ENCODE measurements around the gene ALKBH5. TPM values are rescaled to one million over a fixed set of nuclear protein-coding genes. Genes with fewer than 3 reads are reported as not detected.
A peak's percentile ranks its signal among the peaks of the same experiment; 100 is the strongest.

ALKBH5 gene
- total and polyA plus RNA-seq, 2 donors = 48.5 to 58.3 TPM

DNA sequence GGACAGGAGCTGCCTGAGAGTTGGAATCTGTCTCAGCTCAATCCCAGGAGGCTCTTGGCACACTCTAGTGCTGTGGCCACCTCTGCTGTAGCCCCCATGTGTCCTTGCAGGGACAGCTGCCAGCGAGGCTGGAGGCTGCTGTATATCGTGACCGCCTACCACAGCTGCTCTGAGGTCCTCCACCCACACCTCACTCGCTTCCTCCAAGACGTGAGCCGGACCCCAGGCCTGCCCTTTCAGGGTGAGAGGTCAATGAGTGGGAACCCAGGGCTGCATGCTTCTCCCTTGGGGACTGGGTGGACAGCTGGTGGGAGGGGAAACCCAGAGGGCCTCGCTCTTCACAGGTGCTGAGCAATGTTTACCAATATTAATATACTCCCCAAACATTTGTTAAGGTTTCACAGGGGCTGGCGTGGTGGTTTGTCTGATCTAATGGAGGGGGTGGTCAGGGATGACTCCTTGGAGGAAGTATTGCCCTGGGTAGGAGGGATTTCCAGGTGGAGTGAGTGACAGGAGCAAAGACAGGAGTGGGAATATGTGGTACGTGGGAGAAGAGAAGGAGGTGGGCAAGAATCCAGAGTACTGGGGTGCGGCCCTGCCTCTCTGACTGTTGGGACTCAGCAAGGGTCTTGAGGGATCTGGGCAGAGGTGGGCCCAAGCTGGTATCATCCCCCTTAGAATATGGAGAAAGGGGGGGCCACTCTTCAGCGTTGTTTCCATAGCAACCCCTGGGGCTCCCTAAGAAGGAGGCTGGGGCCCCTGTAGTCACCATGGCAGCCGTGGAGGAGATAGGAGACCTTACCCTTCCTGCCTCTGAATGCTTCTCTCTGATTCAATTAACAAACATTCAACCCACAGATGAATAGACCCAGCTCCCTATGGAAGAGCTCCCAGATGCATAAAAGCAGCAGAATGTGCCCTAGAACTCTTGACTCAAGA lies 22.2 kb upstream of the ALKBH5 start:
- WGBS = 89% methylated on average over 12 of the region's 12 CpGs
- H3K27ac ChIP-seq (ENCODE audit: low read depth in 1 of 2, low read length in 1 of 2) = no peak overlapping the region
- H3K36me3 ChIP-seq (ENCODE audit: control insufficient read depth in 2 of 2, insufficient read depth in 2 of 2, low read length in 1 of 2) = no peaks in the 10 kb centered on the region

DNA sequence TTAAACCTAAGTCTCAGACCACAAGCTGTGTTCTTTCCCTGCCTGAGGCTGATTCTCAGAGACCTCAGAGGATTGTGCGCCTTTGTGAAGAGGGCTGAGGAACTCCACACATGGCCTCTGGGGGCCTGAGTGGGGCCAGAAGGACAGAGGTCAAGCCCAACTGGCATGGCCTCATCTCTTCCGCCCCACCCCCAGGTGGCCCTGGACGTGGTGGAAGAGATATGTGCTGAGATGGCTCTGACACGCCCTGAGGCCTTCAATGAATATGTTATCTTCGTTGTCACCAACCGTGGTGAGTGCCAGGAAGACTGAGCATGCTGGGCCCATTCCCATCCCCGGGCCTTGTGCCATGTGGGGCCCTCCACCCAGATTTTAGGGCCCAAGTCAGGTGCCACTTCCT lies 20.1 kb upstream of the ALKBH5 start:
- Histone ChIP-seq H3K4me1 (ENCODE audit: control insufficient read depth in 2 of 2, insufficient read depth in 2 of 2, low read length in 2 of 2) (peaks cover 0 to 2% of the 10 kb centered on the region in 2 donors), H3K27ac (ENCODE audit: low read depth in 1 of 2, low read length in 1 of 2) (no peak overlapping the region), H3K27me3 (ENCODE audit: control insufficient read depth in 2 of 2, insufficient read depth in 1 of 2, low read length in 1 of 2) (peaks cover 0 to 3% of the 10 kb centered on the region in 2 donors), H3K9me3 (ENCODE audit: control insufficient read depth in 2 of 2, insufficient read depth in 1 of 2, low read length in 1 of 2) (peaks cover 1 to 7% of the 10 kb centered on the region in 2 donors), H3K36me3 (ENCODE audit: control insufficient read depth in 2 of 2, insufficient read depth in 2 of 2, low read length in 1 of 2) (no peaks in the 10 kb centered on the region), H3K4me3 (ENCODE audit: low read length in 2 of 2) (no peak overlapping the region)
- WGBS = 93% methylated on average over 7 of the region's 7 CpGs
- no peak for DNase-seq (ENCODE audit: low read depth in 6 of 9, low spot score in 9 of 9)

More for the DNA sequence above, 22.2 kb upstream of the ALKBH5 start:
- peaks cover 0 to 10% of the 10 kb centered on the region in 2 donors for H3K4me1 ChIP-seq (ENCODE audit: control insufficient read depth in 2 of 2, insufficient read depth in 2 of 2, low read length in 2 of 2)
- H3K27me3 ChIP-seq (ENCODE audit: control insufficient read depth in 2 of 2, insufficient read depth in 1 of 2, low read length in 1 of 2) = peaks cover 0 to 3% of the 10 kb centered on the region in 2 donors
- no peaks in the 10 kb centered on the region for H3K9me3 ChIP-seq (ENCODE audit: control insufficient read depth in 2 of 2, insufficient read depth in 1 of 2, low read length in 1 of 2)
- H3K4me3 ChIP-seq (ENCODE audit: low read length in 2 of 2) = no peak overlapping the region
- no peak for DNase-seq (ENCODE audit: low read depth in 6 of 9, low spot score in 9 of 9)

DNA sequence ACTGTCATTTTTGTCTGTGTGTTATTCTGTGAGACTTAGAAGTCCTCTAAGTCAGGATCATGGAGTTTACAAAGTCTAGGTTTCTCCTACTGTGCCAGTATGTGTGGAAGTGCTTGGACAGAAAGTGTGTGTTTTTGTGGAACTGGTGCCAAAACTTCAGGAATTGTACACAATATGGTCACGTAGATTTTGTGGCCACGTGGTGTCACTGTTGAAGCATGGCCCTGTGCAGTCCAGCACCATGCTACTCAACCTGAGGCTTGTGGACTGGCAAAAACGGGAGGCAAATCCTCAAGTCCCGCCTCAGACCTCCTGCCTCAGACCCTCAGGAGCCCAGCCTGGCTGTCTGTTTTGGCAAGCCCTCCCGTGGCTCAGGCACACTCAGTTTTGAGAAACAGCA lies 16.7 kb upstream of the ALKBH5 start:
- H3K27ac ChIP-seq (ENCODE audit: low read depth in 1 of 2, low read length in 1 of 2) = no peak overlapping the region
- peaks cover 1 to 7% of the 10 kb centered on the region in 2 donors for H3K9me3 ChIP-seq (ENCODE audit: control insufficient read depth in 2 of 2, insufficient read depth in 1 of 2, low read length in 1 of 2)
- 96% methylated on average over 5 of the region's 5 CpGs for WGBS
- no peak for DNase-seq (ENCODE audit: low read depth in 6 of 9, low spot score in 9 of 9)
- no peaks in the 10 kb centered on the region for H3K4me1 ChIP-seq (ENCODE audit: control insufficient read depth in 2 of 2, insufficient read depth in 2 of 2, low read length in 2 of 2)
- no peaks in the 10 kb centered on the region for H3K36me3 ChIP-seq (ENCODE audit: control insufficient read depth in 2 of 2, insufficient read depth in 2 of 2, low read length in 1 of 2)
- no peak overlapping the region for H3K4me3 ChIP-seq (ENCODE audit: low read length in 2 of 2)
- H3K27me3 ChIP-seq (ENCODE audit: control insufficient read depth in 2 of 2, insufficient read depth in 1 of 2, low read length in 1 of 2) = no peaks in the 10 kb centered on the region

DNA sequence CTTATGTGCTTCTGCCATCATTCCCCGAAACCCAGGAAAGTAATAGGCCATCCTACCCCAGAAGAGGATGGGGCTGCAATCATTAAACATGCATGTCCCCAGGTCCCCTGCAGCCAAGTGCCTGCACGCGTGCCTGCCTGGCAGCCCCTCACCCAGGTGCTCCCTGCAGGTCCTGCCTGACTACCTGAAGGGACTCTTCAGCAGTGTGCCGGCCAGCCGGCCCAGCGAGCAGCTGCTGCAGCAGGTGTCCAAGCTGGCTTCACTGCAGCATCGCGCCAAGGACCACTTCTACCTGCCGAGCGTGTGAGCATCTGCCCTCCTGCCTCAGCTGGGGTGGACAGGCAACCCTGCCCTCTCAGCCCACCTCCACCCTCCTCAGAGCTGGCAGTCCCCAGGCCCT lies 16.2 kb upstream of the ALKBH5 start:
- no peak overlapping the region for H3K4me3 ChIP-seq (ENCODE audit: low read length in 2 of 2)
- 94% methylated on average over 10 of the region's 10 CpGs for WGBS

DNA sequence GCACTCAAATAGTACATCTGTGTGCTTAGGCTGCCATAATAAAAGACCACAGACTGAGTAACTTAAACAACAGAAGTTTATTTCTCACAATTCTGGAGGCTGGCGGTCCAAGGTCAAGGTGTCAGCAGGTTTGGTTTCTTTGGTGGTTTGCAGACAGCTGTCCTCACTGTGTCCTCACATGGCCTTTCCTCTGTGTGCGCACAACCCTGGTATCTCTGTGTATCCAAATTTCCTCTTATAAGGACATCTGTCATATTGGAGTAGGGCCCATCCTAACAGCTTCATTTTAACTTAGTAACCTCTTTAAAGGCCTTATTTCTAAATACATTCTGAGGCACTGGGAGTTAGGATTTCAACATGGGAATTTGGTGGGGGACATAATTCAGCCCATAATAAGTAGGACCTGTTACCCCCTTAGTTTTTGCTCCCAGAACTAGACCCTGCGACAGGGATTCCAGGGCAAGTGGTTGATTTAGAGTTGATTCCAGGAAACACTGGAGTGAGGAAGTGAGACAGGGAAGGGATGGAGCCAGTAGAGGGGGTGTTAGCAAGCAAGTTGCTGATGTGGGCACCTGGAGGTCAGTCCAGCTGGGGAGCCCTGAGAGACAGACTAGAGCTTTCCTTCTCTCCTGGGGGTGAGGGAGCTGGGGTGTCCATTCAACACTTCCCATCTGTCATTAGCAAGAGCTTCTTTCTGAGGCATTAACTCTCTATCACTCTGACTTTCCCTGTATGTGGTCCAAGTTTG lies 10.9 kb upstream of the ALKBH5 start:
- Histone ChIP-seq H3K27ac (ENCODE audit: low read depth in 1 of 2, low read length in 1 of 2) (no peak overlapping the region), H3K27me3 (ENCODE audit: control insufficient read depth in 2 of 2, insufficient read depth in 1 of 2, low read length in 1 of 2) (no peaks in the 10 kb centered on the region), H3K9me3 (ENCODE audit: control insufficient read depth in 2 of 2, insufficient read depth in 1 of 2, low read length in 1 of 2) (no peaks in the 10 kb centered on the region), H3K4me3 (ENCODE audit: low read length in 2 of 2) (no peak overlapping the region), H3K36me3 (ENCODE audit: control insufficient read depth in 2 of 2, insufficient read depth in 2 of 2, low read length in 1 of 2) (no peaks in the 10 kb centered on the region), H3K4me1 (ENCODE audit: control insufficient read depth in 2 of 2, insufficient read depth in 2 of 2, low read length in 2 of 2) (no peaks in the 10 kb centered on the region)
- DNase-seq (ENCODE audit: low read depth in 6 of 9, low spot score in 9 of 9) = no peak
- WGBS = 97% methylated on average over 3 of the region's 3 CpGs

More for the DNA sequence above, 16.2 kb upstream of the ALKBH5 start:
- Histone ChIP-seq H3K27ac (ENCODE audit: low read depth in 1 of 2, low read length in 1 of 2) (no peak overlapping the region), H3K4me1 (ENCODE audit: control insufficient read depth in 2 of 2, insufficient read depth in 2 of 2, low read length in 2 of 2) (no peaks in the 10 kb centered on the region), H3K27me3 (ENCODE audit: control insufficient read depth in 2 of 2, insufficient read depth in 1 of 2, low read length in 1 of 2) (no peaks in the 10 kb centered on the region), H3K9me3 (ENCODE audit: control insufficient read depth in 2 of 2, insufficient read depth in 1 of 2, low read length in 1 of 2) (peaks cover 1 to 7% of the 10 kb centered on the region in 2 donors), H3K36me3 (ENCODE audit: control insufficient read depth in 2 of 2, insufficient read depth in 2 of 2, low read length in 1 of 2) (no peaks in the 10 kb centered on the region)
- no peak for DNase-seq (ENCODE audit: low read depth in 6 of 9, low spot score in 9 of 9)

DNA sequence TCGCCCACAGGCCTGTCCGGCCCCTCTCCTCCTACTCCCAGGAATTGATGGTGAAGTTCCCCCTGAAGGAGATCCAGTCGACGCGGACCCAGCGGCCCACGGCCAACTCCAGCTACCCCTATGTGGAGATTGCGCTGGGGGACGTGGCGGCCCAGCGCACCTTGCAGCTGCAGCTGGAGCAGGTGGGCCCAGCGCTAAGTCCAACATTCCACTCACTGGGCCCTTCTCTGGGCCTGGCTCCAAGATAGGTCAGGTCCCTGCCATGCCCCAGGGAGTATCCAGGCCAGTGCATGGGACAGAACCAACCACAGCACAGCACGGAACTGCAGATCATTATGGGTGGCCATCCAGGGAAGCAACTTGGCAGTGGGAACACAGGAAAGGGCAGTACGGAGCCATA lies 9.9 kb upstream of the ALKBH5 start:
- Histone ChIP-seq H3K27ac (ENCODE audit: low read depth in 1 of 2, low read length in 1 of 2) (no peak overlapping the region), H3K9me3 (ENCODE audit: control insufficient read depth in 2 of 2, insufficient read depth in 1 of 2, low read length in 1 of 2) (no peaks in the 10 kb centered on the region), H3K4me3 (ENCODE audit: low read length in 2 of 2) (no peak overlapping the region), H3K36me3 (ENCODE audit: control insufficient read depth in 2 of 2, insufficient read depth in 2 of 2, low read length in 1 of 2) (no peaks in the 10 kb centered on the region), H3K4me1 (ENCODE audit: control insufficient read depth in 2 of 2, insufficient read depth in 2 of 2, low read length in 2 of 2) (no peaks in the 10 kb centered on the region), H3K27me3 (ENCODE audit: control insufficient read depth in 2 of 2, insufficient read depth in 1 of 2, low read length in 1 of 2) (no peaks in the 10 kb centered on the region)
- WGBS = 98% methylated on average over 14 of the region's 14 CpGs
- no peak for DNase-seq (ENCODE audit: low read depth in 6 of 9, low spot score in 9 of 9)

DNA sequence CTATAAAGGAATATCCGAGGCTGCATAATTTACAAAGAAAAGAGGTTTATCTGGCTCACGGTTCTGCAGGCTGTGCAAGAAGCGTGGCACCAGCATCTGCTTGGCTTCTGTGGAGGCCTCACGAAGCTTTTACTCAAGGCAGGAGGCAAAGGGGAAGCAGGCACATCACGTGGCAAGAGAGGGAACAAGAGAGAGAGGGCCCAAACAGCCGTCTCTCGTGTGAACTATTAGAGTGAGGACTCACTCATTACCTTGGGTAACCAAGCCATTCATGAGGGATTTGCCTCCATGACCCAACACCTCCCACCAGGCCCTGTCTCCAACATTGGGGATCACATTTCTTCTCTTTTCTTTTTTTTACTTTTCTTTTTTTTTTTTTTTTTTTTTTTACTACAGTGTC lies 7.5 kb upstream of the ALKBH5 start:
- H3K4me1 ChIP-seq (ENCODE audit: control insufficient read depth in 2 of 2, insufficient read depth in 2 of 2, low read length in 2 of 2) = no peaks in the 10 kb centered on the region
- H3K36me3 ChIP-seq (ENCODE audit: control insufficient read depth in 2 of 2, insufficient read depth in 2 of 2, low read length in 1 of 2) = no peaks in the 10 kb centered on the region
- H3K4me3 ChIP-seq (ENCODE audit: low read length in 2 of 2) = no peak overlapping the region
- 74% methylated on average over 7 of the region's 7 CpGs for WGBS
- H3K27me3 ChIP-seq (ENCODE audit: control insufficient read depth in 2 of 2, insufficient read depth in 1 of 2, low read length in 1 of 2) = no peaks in the 10 kb centered on the region
- peak in 1 of 9 donors; percentile 36 for DNase-seq (ENCODE audit: low read depth in 6 of 9, low spot score in 9 of 9)
- no peak overlapping the region for H3K27ac ChIP-seq (ENCODE audit: low read depth in 1 of 2, low read length in 1 of 2)
- no peaks in the 10 kb centered on the region for H3K9me3 ChIP-seq (ENCODE audit: control insufficient read depth in 2 of 2, insufficient read depth in 1 of 2, low read length in 1 of 2)

DNA sequence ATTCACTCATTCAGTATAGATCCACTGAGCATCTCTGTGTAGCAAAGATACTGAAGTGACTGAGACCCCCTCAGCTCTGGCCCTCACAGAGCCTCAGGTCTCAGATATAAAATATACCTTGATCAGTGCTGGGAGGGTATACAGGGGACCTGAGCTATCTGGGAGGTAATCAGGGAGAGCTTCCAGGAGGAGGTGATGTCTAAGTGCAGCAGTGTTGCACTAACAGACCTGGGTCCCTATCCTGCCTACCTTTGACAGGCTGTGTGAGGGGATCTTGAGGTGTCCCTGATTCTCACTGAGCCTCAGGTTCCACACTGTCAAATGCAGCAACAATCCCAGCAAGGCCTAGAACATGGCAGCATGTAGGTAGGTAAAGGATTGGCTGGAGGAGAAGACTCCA lies 6.5 kb upstream of the ALKBH5 start:
- Histone ChIP-seq H3K9me3 (ENCODE audit: control insufficient read depth in 2 of 2, insufficient read depth in 1 of 2, low read length in 1 of 2) (no peaks in the 10 kb centered on the region), H3K27ac (ENCODE audit: low read depth in 1 of 2, low read length in 1 of 2) (no peak overlapping the region), H3K27me3 (ENCODE audit: control insufficient read depth in 2 of 2, insufficient read depth in 1 of 2, low read length in 1 of 2) (no peaks in the 10 kb centered on the region), H3K4me3 (ENCODE audit: low read length in 2 of 2) (no peak overlapping the region), H3K4me1 (ENCODE audit: control insufficient read depth in 2 of 2, insufficient read depth in 2 of 2, low read length in 2 of 2) (peaks cover under 1 to 4% of the 10 kb centered on the region in 2 donors), H3K36me3 (ENCODE audit: control insufficient read depth in 2 of 2, insufficient read depth in 2 of 2, low read length in 1 of 2) (no peaks in the 10 kb centered on the region)
- no peak for DNase-seq (ENCODE audit: low read depth in 6 of 9, low spot score in 9 of 9)

DNA sequence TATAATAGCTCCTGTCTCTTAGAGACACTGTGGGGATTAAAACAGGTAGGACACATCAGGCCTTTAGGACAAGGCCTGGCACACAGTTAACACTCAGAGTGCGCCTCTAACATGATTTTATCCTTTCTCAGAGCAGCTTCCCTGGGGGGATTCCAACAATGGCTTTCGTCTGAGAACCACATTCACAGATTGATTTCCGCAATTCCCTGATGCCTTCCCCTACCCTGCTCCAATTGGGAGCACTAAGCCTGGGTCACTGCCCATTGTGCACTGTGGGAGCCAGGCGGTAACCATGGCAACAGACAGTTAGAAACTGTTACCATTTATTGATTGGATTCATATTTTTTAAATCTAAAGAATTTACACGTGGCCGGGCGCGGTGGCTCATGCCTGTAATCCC lies 5.9 kb upstream of the ALKBH5 start:
- no peak for DNase-seq (ENCODE audit: low read depth in 6 of 9, low spot score in 9 of 9)
- peaks cover 0 to 4% of the 10 kb centered on the region in 2 donors for H3K9me3 ChIP-seq (ENCODE audit: control insufficient read depth in 2 of 2, insufficient read depth in 1 of 2, low read length in 1 of 2)
- H3K4me3 ChIP-seq (ENCODE audit: low read length in 2 of 2) = no peak overlapping the region
- WGBS = 98% methylated on average over 8 of the region's 8 CpGs
- H3K4me1 ChIP-seq (ENCODE audit: control insufficient read depth in 2 of 2, insufficient read depth in 2 of 2, low read length in 2 of 2) = peaks cover 4 to 10% of the 10 kb centered on the region in 2 donors
- no peaks in the 10 kb centered on the region for H3K36me3 ChIP-seq (ENCODE audit: control insufficient read depth in 2 of 2, insufficient read depth in 2 of 2, low read length in 1 of 2)
- H3K27ac ChIP-seq (ENCODE audit: low read depth in 1 of 2, low read length in 1 of 2) = no peak overlapping the region
- H3K27me3 ChIP-seq (ENCODE audit: control insufficient read depth in 2 of 2, insufficient read depth in 1 of 2, low read length in 1 of 2) = no peaks in the 10 kb centered on the region
